Mammary epithelial cell (primary cell): ENCODE measurements around the gene LANCL2.

Experiments used
- EZH2 ChIP-seq: IDR thresholded peaks from 2 replicates; pipeline ENCODE4 v1.6.1; 2012; ENCODE audit warnings: low read length, inconsistent platforms, borderline replicate concordance
- TF ChIP-seq, protein P1 (sequence below), 2 donors: IDR thresholded peaks in 1 of 2; conservative IDR thresholded peaks in 1 of 2; 2 replicates each; pipeline ENCODE4 v1.5.1; 2011 to 2012; ENCODE audit warnings: inconsistent platforms in 2 of 2, low read length in 2 of 2, mild to moderate bottlenecking in 2 of 2, control low read depth in 1 of 2, low read depth in 1 of 2; ENCODE audit not compliant: insufficient read depth in 1 of 2; ENCODE audit errors: extremely low read depth in 1 of 2

DNA sequence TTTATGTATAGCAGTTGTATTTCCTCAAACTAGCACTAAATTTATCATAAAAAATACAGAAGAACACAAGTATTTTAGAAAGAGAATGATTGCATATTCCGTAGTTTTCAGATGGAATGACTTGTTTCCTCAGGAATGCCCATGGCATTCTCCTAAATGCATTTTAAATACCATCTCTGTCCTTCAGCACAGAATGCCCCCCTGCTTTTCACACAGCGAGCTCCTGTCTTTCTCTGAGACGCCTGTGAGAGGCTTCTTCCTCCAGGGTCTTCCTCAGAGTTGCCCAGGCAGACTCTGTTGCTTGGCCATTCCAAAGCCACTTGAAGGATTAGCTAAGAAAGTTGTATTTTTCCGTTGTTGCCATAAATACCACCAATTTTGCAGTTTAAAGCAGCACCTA, 10.1 kb downstream of the LANCL2 start:
- no peak for TF ChIP-seq EZH2
- TF ChIP-seq, protein P1, sequence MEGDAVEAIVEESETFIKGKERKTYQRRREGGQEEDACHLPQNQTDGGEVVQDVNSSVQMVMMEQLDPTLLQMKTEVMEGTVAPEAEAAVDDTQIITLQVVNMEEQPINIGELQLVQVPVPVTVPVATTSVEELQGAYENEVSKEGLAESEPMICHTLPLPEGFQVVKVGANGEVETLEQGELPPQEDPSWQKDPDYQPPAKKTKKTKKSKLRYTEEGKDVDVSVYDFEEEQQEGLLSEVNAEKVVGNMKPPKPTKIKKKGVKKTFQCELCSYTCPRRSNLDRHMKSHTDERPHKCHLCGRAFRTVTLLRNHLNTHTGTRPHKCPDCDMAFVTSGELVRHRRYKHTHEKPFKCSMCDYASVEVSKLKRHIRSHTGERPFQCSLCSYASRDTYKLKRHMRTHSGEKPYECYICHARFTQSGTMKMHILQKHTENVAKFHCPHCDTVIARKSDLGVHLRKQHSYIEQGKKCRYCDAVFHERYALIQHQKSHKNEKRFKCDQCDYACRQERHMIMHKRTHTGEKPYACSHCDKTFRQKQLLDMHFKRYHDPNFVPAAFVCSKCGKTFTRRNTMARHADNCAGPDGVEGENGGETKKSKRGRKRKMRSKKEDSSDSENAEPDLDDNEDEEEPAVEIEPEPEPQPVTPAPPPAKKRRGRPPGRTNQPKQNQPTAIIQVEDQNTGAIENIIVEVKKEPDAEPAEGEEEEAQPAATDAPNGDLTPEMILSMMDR (conservative IDR thresholded peaks at IDR 0.05 in 1 of 2, IDR thresholded peaks at IDR 0.05 in 1 of 2; ENCODE audit: extremely low read depth in 1 of 2, insufficient read depth in 1 of 2, low read depth in 1 of 2, low read length in 2 of 2) = no peak
